Trophoblast cell (in vitro differentiated cells and primary cell): ENCODE results near the gene TCTA.
A peak's percentile ranks its signal among the peaks of the same experiment; 100 is the strongest.

Source experiments
- DNase-seq, 2 donors: peaks; one replicate each; pipeline ENCODE4 v3.0.0-alpha.2; 2016
- H2AFZ ChIP-seq: 2 replicates; pipeline ENCODE4 v1.6.1; 2013; ENCODE audit warnings: low read length, moderate library complexity, mild to moderate bottlenecking; ENCODE audit not compliant: insufficient read depth, poor library complexity
- H2AK5ac ChIP-seq: 2 replicates; pipeline ENCODE4 v1.6.1; 2013; ENCODE audit warnings: mild to moderate bottlenecking, low read length
- H2BK120ac ChIP-seq: 2 replicates; pipeline ENCODE4 v1.6.1; 2013; ENCODE audit warnings: low read length, mild to moderate bottlenecking, moderate library complexity; ENCODE audit not compliant: insufficient read depth, poor library complexity
- H2BK12ac ChIP-seq: 2 replicates; pipeline ENCODE4 v1.6.1; 2013; ENCODE audit warnings: mild to moderate bottlenecking, low read length, moderate library complexity
- H2BK5ac ChIP-seq: 2 replicates; pipeline ENCODE4 v1.6.1; 2013; ENCODE audit warnings: low read length, low read depth, moderate library complexity, mild to moderate bottlenecking; ENCODE audit not compliant: poor library complexity
- H3K14ac ChIP-seq: 2 replicates; pipeline ENCODE4 v1.6.1; 2013; ENCODE audit warnings: mild to moderate bottlenecking, low read length
- H3K18ac ChIP-seq: 2 replicates; pipeline ENCODE4 v1.6.1; 2013; ENCODE audit warnings: mild to moderate bottlenecking, low read length
- H3K23ac ChIP-seq: 2 replicates; pipeline ENCODE4 v1.6.1; 2013; ENCODE audit warnings: low read length
- H3K27ac ChIP-seq: 2 replicates; pipeline ENCODE4 v1.5.1; 2013; ENCODE audit warnings: low read depth, mild to moderate bottlenecking, inconsistent platforms, low read length, moderate library complexity
- H3K27me3 ChIP-seq: 2 replicates; pipeline ENCODE4 v1.6.1; 2013; ENCODE audit warnings: inconsistent platforms, mild to moderate bottlenecking, low read length, moderate library complexity; ENCODE audit not compliant: insufficient read depth
- H3K36me3 ChIP-seq, 2 experiments: 1 replicate in 1 of 2; 2 replicates in 1 of 2; pipeline ENCODE4 v1.6.1; 2013; ENCODE audit warnings: low read length in 2 of 2, mild to moderate bottlenecking in 2 of 2, moderate library complexity in 1 of 2; ENCODE audit not compliant: insufficient read depth in 2 of 2, control insufficient read depth in 1 of 2
- H3K4ac ChIP-seq: 2 replicates; pipeline ENCODE4 v1.6.1; 2013; ENCODE audit warnings: low read depth, mild to moderate bottlenecking, low read length, moderate library complexity
- H3K4me1 ChIP-seq, 2 experiments: 1 replicate in 1 of 2; 2 replicates in 1 of 2; pipeline ENCODE4 v1.6.1; 2013; ENCODE audit warnings: low read length in 2 of 2, mild to moderate bottlenecking in 2 of 2, moderate library complexity in 1 of 2; ENCODE audit not compliant: insufficient read depth in 2 of 2, control insufficient read depth in 1 of 2
- H3K4me2 ChIP-seq: 2 replicates; pipeline ENCODE4 v1.6.1; 2013; ENCODE audit warnings: inconsistent platforms, mild to moderate bottlenecking, low read length, moderate library complexity
- H3K4me3 ChIP-seq: 2 replicates; pipeline ENCODE4 v1.5.1; 2013; ENCODE audit warnings: mild to moderate bottlenecking, low read depth, low read length, inconsistent platforms
- H3K79me1 ChIP-seq: one replicate; pipeline ENCODE4 v1.6.1; 2013; ENCODE audit warnings: low read length
- H3K79me2 ChIP-seq: 2 replicates; pipeline ENCODE4 v1.6.1; 2013; ENCODE audit warnings: low read length, mild to moderate bottlenecking; ENCODE audit not compliant: control insufficient read depth, insufficient read depth, poor library complexity
- H3K9ac ChIP-seq: 2 replicates; pipeline ENCODE4 v1.6.1; 2013; ENCODE audit warnings: mild to moderate bottlenecking, low read length
- H3K9me3 ChIP-seq: 2 replicates; pipeline ENCODE4 v1.6.1; 2013; ENCODE audit warnings: low read depth, mild to moderate bottlenecking, control low read depth, inconsistent platforms, low read length; ENCODE audit not compliant: insufficient read depth
- H4K12ac ChIP-seq: 2 replicates; pipeline ENCODE4 v1.6.1; 2013; ENCODE audit warnings: low read depth, mild to moderate bottlenecking, low read length, moderate library complexity
- H4K8ac ChIP-seq: 2 replicates; pipeline ENCODE4 v1.6.1; 2013; ENCODE audit warnings: low read depth, mild to moderate bottlenecking, low read length, moderate library complexity
- H4K91ac ChIP-seq: one replicate; pipeline ENCODE4 v1.6.1; 2013; ENCODE audit warnings: low read depth, mild to moderate bottlenecking, low read length, moderate library complexity
- WGBS: extraction: QIAGEN DNeasy Blood & Tissue Kit; methylation state at CpG from one replicate; pipeline ENCODE4 v1.1.7; 2013; ENCODE audit warnings: missing lambda C conversion rate; ENCODE audit not compliant: insufficient read length, insufficient coverage; ENCODE audit errors: extremely low coverage; 5-methylcytosine and 5-hydroxymethylcytosine counted together

The TCTA gene

DNA sequence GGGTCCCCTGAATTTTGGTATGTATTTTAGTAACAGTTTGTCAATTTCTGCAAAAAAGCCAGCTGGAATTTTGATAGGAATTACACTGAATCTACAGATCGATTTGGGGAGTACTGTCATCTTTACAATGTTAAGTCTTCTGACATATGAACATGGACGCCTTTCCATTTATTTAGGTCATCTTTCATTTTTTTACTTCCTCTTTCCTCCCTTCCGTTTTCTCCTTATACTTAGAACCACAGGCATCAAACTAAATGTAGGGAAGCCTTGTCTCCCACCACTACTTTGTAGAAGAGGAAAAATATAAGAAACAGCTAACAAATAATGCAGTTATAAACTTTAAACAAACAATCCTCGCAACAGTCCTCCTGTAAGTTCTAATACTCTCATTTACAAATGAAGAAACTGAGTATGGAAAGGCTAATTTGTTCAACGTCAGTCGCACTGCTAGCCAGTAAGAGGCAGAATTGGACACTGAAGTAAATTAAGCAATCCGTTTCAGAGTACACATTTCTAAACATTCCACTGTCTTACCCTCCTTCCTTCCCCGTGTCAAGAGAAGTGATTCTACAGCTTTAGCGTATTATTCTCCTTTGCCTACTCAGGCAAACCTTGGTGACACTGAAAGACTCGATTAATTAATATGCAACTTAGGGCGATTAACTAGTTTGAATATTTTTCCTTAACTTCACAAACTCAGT lies 26.0 kb upstream of the TCTA start:
- H3K79me2 ChIP-seq: peaks cover 39% of the 10 kb centered on the region
- no peak overlapping the region for H4K12ac ChIP-seq
- H3K4ac ChIP-seq: peak overlapping the region; percentile 93
- no peak overlapping the region for H2BK120ac ChIP-seq
- H2BK5ac ChIP-seq: no peak overlapping the region
- peaks cover 0 to 6% of the 10 kb centered on the region in 2 experiments for H3K36me3 ChIP-seq
- no peak overlapping the region for H4K8ac ChIP-seq
- H2BK12ac ChIP-seq: no peak overlapping the region
- no peak overlapping the region for H3K27ac ChIP-seq
- no peak overlapping the region for H3K23ac ChIP-seq
- no peak overlapping the region for H3K9ac ChIP-seq
- H3K9me3 ChIP-seq: no peaks in the 10 kb centered on the region
- no peaks in the 10 kb centered on the region for H3K27me3 ChIP-seq
- no peak overlapping the region for H2AFZ ChIP-seq
- H3K18ac ChIP-seq: no peak overlapping the region
- no peak overlapping the region for H2AK5ac ChIP-seq
- DNase-seq: peak in 1 of 2 donors; percentile 20
- H3K14ac ChIP-seq: no peak overlapping the region
- H3K4me2 ChIP-seq: no peak overlapping the region
- H3K4me3 ChIP-seq: no peak overlapping the region
- WGBS: no CpG with 5 or more reads among the region's 11 CpGs
- H3K4me1 ChIP-seq: peaks cover 4% of the 10 kb centered on the region in 2 experiments
- H3K79me1 ChIP-seq: no peaks in the 10 kb centered on the region
- no peak overlapping the region for H4K91ac ChIP-seq

DNA sequence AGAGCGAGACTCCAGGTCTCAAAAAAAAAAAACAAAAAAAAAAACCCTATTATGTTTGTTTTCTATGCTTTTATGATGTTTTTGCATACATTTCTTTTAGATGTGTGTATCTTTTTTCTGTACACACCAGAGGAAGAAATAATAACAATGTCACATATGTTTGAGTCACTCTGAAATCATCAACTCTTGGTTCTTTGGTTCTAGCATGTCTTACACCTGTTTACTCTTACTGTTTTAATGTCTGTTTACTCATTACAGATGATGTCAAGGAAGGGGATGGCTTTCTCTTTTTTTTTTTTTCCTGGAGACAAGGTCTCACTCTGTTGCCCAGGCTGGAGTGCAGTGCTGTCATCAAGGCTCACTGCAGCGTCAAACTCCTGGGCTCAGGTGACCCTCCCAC lies 24.5 kb upstream of the TCTA start:
- no peak overlapping the region for H2BK5ac ChIP-seq
- no peak overlapping the region for H3K27ac ChIP-seq
- peak overlapping the region; percentile 43 for H4K12ac ChIP-seq
- no peak overlapping the region for H3K4me3 ChIP-seq
- no peak overlapping the region for H4K8ac ChIP-seq
- no peak overlapping the region for H3K4me2 ChIP-seq
- H2AK5ac ChIP-seq: no peak overlapping the region
- H3K4me1 ChIP-seq: peaks cover 4% of the 10 kb centered on the region in 2 experiments
- no peaks in the 10 kb centered on the region for H3K79me1 ChIP-seq
- H3K23ac ChIP-seq: no peak overlapping the region
- no peaks in the 10 kb centered on the region for H3K27me3 ChIP-seq
- no peak overlapping the region for H2BK120ac ChIP-seq
- H3K4ac ChIP-seq: peak overlapping the region; percentile 98
- no peak overlapping the region for H4K91ac ChIP-seq
- no peak overlapping the region for H2BK12ac ChIP-seq
- no peak overlapping the region for H3K18ac ChIP-seq
- no peak overlapping the region for H3K14ac ChIP-seq
- DNase-seq: no peak
- peaks cover 5 to 6% of the 10 kb centered on the region in 2 experiments for H3K36me3 ChIP-seq
- no CpG with 5 or more reads among the region's 2 CpGs for WGBS
- H2AFZ ChIP-seq: no peak overlapping the region
- no peak overlapping the region for H3K9ac ChIP-seq
- peaks cover 39% of the 10 kb centered on the region for H3K79me2 ChIP-seq
- no peaks in the 10 kb centered on the region for H3K9me3 ChIP-seq

DNA sequence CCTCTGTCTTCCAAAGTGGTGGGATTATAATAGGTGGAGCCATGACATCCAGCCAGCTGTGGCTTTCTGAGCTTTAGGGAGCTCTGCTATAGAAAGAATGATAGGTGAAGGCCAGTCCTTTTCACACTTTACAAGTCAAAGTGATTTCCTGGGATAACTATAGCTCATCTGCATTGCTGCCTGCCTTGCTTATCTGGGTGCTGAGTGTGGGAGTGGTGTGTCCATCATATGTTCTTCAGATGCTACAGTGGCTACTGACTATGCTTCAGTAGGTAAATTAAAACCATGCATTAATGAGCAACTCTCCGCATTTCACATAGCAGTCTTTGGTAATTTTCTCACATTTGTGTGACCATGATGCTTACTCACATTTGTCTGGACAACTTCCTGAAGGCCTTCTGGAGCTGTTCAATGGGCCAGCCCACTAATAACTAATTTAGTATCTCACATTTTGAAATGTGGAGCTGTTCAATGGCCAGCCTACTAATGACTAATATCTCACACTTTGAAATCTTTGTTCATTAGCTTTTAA lies 23.9 kb upstream of the TCTA start:
- H3K23ac ChIP-seq: no peak overlapping the region
- H3K9me3 ChIP-seq: no peaks in the 10 kb centered on the region
- no peak overlapping the region for H2AFZ ChIP-seq
- peaks cover 42% of the 10 kb centered on the region for H3K79me2 ChIP-seq
- no peak overlapping the region for H2BK120ac ChIP-seq
- H2BK12ac ChIP-seq: no peak overlapping the region
- H3K27ac ChIP-seq: peak overlapping the region; percentile 23
- no peak overlapping the region for H3K4me3 ChIP-seq
- no peak overlapping the region for H2BK5ac ChIP-seq
- H3K9ac ChIP-seq: no peak overlapping the region
- WGBS: no CpG with 5 or more reads among the region's 1 CpG
- H3K4me2 ChIP-seq: no peak overlapping the region
- no peak overlapping the region for H4K8ac ChIP-seq
- H3K27me3 ChIP-seq: no peaks in the 10 kb centered on the region
- no peak for DNase-seq
- peaks cover 4% of the 10 kb centered on the region in 2 experiments for H3K4me1 ChIP-seq
- H3K4ac ChIP-seq: peak overlapping the region; percentile 98
- H3K36me3 ChIP-seq: peaks cover 5 to 8% of the 10 kb centered on the region in 2 experiments
- H3K79me1 ChIP-seq: no peaks in the 10 kb centered on the region
- no peak overlapping the region for H2AK5ac ChIP-seq
- no peak overlapping the region for H4K91ac ChIP-seq
- H4K12ac ChIP-seq: peak overlapping the region; percentile 43
- H3K14ac ChIP-seq: no peak overlapping the region
- no peak overlapping the region for H3K18ac ChIP-seq

DNA sequence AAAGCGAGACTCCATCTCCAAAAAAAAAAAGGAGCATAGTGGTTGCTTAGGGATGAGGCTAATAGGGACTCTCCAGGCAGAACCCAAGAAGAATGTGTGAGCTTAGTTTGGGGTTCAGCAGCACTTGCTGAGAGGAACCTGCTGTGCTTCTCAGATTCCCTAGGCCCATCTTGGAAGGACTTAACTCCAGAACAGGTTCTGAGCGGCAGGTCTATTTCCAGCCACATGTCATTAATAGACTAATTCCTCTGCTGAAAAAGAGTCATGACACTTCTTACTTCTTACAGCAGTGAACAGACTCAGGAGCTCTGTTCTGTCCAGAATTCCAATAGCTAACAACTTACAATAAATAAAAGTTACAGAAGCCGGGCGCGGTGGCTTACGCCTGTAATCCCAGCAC lies 22.9 kb upstream of the TCTA start:
- Histone ChIP-seq H4K12ac (no peak overlapping the region), H3K4me2 (no peak overlapping the region), H3K4me1 (peaks cover 4% of the 10 kb centered on the region in 2 experiments), H3K14ac (no peak overlapping the region), H3K36me3 (peaks cover 5 to 8% of the 10 kb centered on the region in 2 experiments), H3K23ac (no peak overlapping the region), H3K79me1 (no peaks in the 10 kb centered on the region), H3K9me3 (no peaks in the 10 kb centered on the region), H2AFZ (peak overlapping the region; percentile 63), H4K91ac (no peak overlapping the region), H3K27ac (no peak overlapping the region), H3K9ac (no peak overlapping the region), H3K4ac (peak overlapping the region; percentile 99), H3K27me3 (no peaks in the 10 kb centered on the region), H3K18ac (no peak overlapping the region), H2BK5ac (no peak overlapping the region), H2AK5ac (no peak overlapping the region), H2BK120ac (no peak overlapping the region), H3K79me2 (peaks cover 39% of the 10 kb centered on the region), H2BK12ac (no peak overlapping the region), H4K8ac (no peak overlapping the region), H3K4me3 (no peak overlapping the region)
- no peak for DNase-seq
- no CpG with 5 or more reads among the region's 6 CpGs for WGBS
